RWPE1 (cell line): ENCODE results near the gene CSHL1.
"Not testable (repeated sequence)": the region's sequence is repeated elsewhere in the genome, so short reads cannot be mapped to it uniquely, and the experiment has no call there.

Experiments used
- CTCF ChIA-PET: fragments of 350-600 bp; sonication (Branson Sonifier 250); formaldehyde crosslinking; extraction: SDS; loops from one replicate; lab custom pipeline; 2021; lab: Yijun Ruan, JAX
- POLR2A ChIA-PET: fragments of 400-600 bp; formaldehyde crosslinking; extraction: SDS; loops from one replicate; lab custom pipeline; 2020; ENCODE audit warnings: antibody characterized with exemption; ENCODE audit not compliant: low non-redundant PET; lab: Yijun Ruan, JAX
- DNase-seq: peaks from one replicate; pipeline ENCODE4 v3.0.0; 2012; ENCODE audit warnings: low spot score
- H3K27ac ChIP-seq: fragments of 450-650 bp; 2 replicates; pipeline ENCODE4 v1.5.1; 2017
- TF ChIP-seq, protein P1 (sequence below): fragments of 450-650 bp; conservative IDR thresholded peaks from 2 replicates; pipeline ENCODE4 v1.5.1; 2017; ENCODE audit warnings: low read depth, mild to moderate bottlenecking

Gene CSHL1

DNA sequence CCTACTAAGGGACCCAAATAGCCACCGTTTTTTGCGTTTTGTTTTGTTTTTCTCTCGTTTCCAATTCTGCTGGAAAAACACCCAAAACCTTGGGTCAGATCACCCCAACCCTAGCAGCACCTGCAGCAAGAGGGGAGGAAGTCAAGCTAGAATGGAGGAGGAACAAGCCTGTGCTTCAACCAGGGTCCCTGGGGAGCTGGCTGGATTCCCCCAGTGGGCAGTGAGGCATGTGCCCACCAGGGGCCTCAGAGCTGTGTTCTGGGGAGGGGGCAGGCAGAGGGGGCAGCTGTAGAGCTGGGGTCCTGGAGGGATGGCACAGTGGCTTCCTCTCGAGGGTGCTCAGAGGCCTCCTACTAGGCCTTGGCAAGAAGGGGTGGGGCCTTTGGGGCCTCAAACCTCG lies 14.6 kb upstream of the CSHL1 start:
- TF ChIP-seq, protein P1, sequence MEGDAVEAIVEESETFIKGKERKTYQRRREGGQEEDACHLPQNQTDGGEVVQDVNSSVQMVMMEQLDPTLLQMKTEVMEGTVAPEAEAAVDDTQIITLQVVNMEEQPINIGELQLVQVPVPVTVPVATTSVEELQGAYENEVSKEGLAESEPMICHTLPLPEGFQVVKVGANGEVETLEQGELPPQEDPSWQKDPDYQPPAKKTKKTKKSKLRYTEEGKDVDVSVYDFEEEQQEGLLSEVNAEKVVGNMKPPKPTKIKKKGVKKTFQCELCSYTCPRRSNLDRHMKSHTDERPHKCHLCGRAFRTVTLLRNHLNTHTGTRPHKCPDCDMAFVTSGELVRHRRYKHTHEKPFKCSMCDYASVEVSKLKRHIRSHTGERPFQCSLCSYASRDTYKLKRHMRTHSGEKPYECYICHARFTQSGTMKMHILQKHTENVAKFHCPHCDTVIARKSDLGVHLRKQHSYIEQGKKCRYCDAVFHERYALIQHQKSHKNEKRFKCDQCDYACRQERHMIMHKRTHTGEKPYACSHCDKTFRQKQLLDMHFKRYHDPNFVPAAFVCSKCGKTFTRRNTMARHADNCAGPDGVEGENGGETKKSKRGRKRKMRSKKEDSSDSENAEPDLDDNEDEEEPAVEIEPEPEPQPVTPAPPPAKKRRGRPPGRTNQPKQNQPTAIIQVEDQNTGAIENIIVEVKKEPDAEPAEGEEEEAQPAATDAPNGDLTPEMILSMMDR = no peak
- POLR2A ChIA-PET = no interaction called here
- DNase-seq = no peak
- CTCF ChIA-PET = interaction anchor here (0.8 to 0.9 kb wide), 2 partner anchors 21 to 70 kb away, joined by 4 to 8 read pairs; no protein-coding TSS in a partner anchor
- H3K27ac ChIP-seq = no peak overlapping the region

DNA sequence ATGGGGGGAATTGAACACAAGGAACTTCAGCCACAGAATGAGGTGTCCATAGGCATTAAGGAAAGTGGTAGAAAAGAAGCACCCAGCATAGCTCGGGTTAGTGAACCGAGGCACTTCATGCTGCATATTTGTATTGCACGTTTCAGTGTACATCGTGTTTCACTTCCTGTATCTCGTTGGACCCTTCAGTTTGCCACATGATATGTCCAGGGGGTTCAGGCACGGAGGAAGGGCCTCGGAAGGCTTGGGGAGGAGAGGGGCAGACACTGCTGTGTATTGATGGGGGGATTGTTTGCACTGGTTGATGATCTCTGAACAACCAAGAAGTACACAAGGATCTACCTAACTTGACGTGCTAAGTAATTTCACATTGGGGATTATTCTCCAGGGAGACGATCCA lies 11.3 kb upstream of the CSHL1 start:
- CTCF ChIA-PET, H3K27ac ChIP-seq, POLR2A ChIA-PET, DNase-seq: not testable (repeated sequence)

DNA sequence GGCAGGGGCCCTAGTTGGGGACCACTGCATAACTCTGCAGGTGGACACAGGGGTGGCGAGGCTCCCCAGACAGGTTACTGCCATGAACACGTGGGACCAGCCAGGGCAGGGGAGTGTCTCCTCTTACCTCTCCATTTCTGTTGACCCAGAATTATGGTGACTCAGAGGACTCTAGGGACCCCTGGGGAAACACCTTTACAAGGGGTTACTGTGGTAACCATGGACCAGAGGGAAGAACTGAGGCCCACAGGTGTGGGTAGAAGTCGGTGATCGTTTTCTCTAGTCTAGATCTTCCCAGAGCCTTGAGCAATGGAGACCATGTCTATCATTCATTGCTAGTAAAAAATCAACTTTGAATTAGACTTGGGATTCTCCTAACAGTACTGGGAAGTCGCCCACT lies 9.7 kb upstream of the CSHL1 start:
- CTCF ChIA-PET = interaction anchor here (1.3 kb wide), 1 partner anchor 102 kb away, joined by 4 read pairs; no protein-coding TSS in a partner anchor
- H3K27ac ChIP-seq, POLR2A ChIA-PET, DNase-seq: not testable (repeated sequence)

DNA sequence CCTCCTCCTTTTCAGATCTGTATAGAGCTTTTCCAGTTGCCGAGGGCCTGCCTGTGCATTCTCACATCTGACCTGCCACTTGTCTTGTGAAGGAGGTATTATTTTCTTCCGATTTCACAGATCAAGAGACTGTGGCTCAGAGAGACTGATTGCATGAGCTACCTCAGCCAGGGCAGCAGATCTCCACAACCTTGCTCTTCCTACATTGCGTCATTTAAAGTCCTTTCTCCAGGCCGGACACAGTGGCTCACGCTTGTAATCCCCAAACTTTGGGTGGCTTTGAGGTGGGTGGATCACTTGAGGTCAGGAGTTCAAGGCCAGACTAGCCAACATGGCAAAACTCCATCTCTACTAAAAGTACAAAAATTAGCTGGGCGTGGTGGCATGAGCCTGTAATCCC lies 9.0 kb upstream of the CSHL1 start:
- H3K27ac ChIP-seq, POLR2A ChIA-PET, DNase-seq: not testable (repeated sequence)
- CTCF ChIA-PET = interaction anchor here (0.6 to 2.4 kb wide), 17 partner anchors 9 to 214 kb away, joined by 3 to 15 read pairs (median 5); no protein-coding TSS in a partner anchor

DNA sequence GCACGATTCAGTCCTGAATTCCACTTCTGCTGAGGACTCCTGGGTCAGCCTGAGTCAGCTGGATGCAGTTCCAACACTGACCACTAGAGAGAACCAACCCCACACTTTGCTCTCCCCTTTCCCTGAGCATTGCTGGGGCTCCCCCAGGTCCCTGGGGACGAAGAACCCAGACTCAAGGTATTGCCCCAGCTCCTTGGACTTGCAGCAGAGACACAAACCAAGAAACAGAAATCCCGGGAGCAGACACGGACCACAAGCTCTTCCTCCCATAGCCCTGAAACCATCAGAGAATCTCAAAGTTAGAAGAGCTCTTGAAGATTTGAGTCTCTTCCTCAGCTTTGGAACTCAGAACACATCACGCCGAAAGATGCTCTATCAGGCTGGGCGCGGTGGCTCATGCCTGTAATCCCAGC lies 8.3 kb upstream of the CSHL1 start:
- TF ChIP-seq, protein P1 = peak; percentile 95
- CTCF ChIA-PET = interaction anchor here (0.5 to 2.4 kb wide), 26 partner anchors 10 to 924 kb away, joined by 3 to 15 read pairs (median 4); partner anchors contain the start of gene ERN1
- POLR2A ChIA-PET = no interaction called here

DNA sequence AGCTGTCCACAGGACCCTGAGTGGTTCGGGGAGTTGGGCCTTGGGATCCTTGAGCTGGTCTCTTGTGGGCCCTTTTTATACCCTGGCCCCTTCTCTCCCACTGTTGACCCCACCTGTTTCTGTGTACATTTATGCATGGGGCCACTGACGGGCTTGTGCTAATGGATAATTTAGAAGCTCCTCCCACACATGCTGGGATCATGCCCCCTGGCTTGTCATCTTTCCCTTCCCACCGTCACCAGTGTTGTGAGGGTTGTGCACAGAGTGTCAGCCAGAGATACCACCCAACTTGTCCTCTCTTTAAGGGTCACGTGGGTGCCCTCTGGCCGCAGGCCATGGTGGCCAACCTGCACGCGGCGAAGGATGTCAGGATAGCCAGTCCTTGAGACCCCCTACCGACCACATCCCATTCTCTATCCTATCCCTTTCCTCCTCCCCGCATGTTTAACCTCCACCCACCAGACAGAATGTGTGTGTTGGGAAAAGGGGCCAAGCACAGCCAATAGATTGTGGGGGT lies 7.8 kb upstream of the CSHL1 start, which contains the start of gene GH1:
Gene GH1 (minus strand): TSS at position 51 of the 517 bp plus-strand sequence. CDS start 63 bp downstream, outside the sequence.
- POLR2A ChIA-PET, H3K27ac ChIP-seq, DNase-seq: not testable (repeated sequence)
- CTCF ChIA-PET = interaction anchor here (0.5 to 2.4 kb wide), 23 partner anchors 11 to 923 kb away, joined by 3 to 15 read pairs (median 4); partner anchors contain the start of gene ERN1

More for the DNA sequence above, 8.3 kb upstream of the CSHL1 start:
- DNase-seq = peak; percentile 83
- no peak overlapping the region for H3K27ac ChIP-seq

DNA sequence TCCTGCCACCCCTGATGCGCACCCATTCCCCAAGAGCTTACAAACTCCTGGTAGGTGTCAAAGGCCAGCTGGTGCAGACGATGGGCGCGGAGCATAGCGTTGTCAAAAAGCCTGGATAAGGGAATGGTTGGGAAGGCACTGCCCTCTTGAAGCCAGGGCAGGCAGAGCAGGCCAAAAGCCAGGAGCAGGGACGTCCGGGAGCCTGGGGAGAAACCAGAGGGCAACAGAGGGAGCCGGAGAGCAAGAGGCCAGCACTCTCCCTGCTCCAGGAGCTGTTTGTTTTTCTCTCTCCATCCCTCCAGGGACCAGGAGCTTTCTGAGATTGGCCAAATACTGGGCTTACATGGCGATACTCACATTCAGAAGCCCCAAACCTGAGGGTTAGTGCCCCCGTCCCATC lies 7.2 kb upstream of the CSHL1 start:
- ChIA-PET POLR2A (no interaction called here), CTCF (interaction anchor here (0.6 to 2.4 kb wide), 12 partner anchors 11 to 578 kb away, joined by 3 to 15 read pairs (median 4); no protein-coding TSS in a partner anchor)
- H3K27ac ChIP-seq = no peak overlapping the region
- no peak for DNase-seq
- TF ChIP-seq, protein P1 = no peak

DNA sequence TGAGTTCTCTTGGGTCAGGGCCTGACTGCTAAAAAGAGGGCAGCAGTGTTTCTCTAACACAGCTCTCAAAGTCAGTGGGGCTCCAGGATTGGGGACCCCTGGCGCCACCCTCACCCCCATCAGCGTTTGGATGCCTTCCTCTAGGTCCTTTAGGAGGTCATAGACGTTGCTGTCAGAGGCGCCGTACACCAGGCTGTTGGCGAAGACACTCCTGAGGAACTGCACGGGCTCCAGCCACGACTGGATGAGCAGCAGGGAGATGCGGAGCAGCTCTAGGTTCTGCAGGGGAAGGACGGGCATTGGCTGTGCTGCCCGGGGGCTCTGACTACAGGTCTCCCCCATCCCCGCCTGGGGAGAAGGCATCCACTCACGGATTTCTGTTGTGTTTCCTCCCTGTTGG lies 6.6 kb upstream of the CSHL1 start:
- ChIA-PET CTCF (interaction anchor here (0.7 to 1.7 kb wide), 3 partner anchors 138 to 225 kb away, joined by 3 read pairs; no protein-coding TSS in a partner anchor), POLR2A (no interaction called here)
- TF ChIP-seq, protein P1 = no peak
- no peak for DNase-seq
- H3K27ac ChIP-seq = no peak overlapping the region

DNA sequence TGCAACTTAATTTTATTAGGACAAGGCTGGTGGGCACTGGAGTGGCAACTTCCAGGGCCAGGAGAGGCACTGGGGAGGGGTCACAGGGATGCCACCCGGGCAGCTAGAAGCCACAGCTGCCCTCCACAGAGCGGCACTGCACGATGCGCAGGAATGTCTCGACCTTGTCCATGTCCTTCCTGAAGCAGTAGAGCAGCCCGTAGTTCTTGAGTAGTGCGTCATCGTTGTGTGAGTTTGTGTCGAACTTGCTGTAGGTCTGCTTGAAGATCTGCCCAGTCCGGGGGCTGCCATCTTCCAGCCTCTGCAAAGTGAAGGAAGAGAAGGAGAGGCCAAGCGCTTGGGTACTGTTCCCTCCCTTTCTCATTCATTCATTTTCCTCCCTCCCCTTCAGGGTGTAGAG lies 6.1 kb upstream of the CSHL1 start:
- POLR2A ChIA-PET, DNase-seq, H3K27ac ChIP-seq: not testable (repeated sequence)
- CTCF ChIA-PET = interaction anchor here (0.7 kb wide), 1 partner anchor 217 kb away, joined by 3 read pairs; no protein-coding TSS in a partner anchor
